Measurements from ENCODE around the gene EYA2. TPM values are rescaled to one million over a fixed set of nuclear protein-coding genes. Genes with fewer than 3 reads are reported as not detected.

Gene EYA2, protein sequence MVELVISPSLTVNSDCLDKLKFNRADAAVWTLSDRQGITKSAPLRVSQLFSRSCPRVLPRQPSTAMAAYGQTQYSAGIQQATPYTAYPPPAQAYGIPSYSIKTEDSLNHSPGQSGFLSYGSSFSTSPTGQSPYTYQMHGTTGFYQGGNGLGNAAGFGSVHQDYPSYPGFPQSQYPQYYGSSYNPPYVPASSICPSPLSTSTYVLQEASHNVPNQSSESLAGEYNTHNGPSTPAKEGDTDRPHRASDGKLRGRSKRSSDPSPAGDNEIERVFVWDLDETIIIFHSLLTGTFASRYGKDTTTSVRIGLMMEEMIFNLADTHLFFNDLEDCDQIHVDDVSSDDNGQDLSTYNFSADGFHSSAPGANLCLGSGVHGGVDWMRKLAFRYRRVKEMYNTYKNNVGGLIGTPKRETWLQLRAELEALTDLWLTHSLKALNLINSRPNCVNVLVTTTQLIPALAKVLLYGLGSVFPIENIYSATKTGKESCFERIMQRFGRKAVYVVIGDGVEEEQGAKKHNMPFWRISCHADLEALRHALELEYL
- 0.08 TPM in 1 of 2 replicates, not detected in the other for total RNA-seq

DNA sequence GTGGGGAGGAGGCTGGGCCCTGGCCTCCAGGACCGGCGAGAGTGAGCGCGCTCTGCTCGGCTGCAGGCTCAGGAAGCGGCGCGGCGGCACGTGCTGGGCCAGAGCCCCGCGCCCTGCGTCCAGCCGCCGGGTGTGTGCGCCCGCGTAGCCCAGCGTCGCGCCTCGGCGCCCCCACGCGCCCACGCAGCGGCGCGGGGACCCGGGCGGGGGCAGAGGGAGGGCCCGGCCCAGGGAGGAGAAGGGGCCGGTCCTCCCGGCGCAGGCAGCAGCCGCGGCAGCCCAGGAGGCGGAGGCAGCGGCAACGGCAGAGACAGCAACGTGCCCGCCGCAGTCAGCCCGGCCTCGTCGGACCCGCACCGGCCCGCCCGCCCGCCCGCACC is at the start of gene EYA2:
Gene EYA2 (plus strand): TSS at position 265 of the 380 bp plus-strand sequence. CDS start 95,168 bp downstream, outside the sequence.

Other genes with a start within 250 kb of the EYA2 start
- gene SLC13A3, start 243.4 kb upstream of the EYA2 start, total RNA-seq = 7.9 and 9.2 TPM in 2 replicates
- gene TP53RK, start 205.4 kb upstream of the EYA2 start, total RNA-seq = 16.2 and 19.1 TPM in 2 replicates
- gene SLC2A10, start 185.2 kb upstream of the EYA2 start, total RNA-seq = 0.16 and 0.19 TPM in 2 replicates